ENCODE results near the gene TOP2A. TPM values are rescaled to one million over a fixed set of nuclear protein-coding genes. Genes with fewer than 3 reads are reported as not detected.
"Not testable (repeated sequence)": the region's sequence is repeated elsewhere in the genome, so short reads cannot be mapped to it uniquely, and the experiment has no call there.

TOP2A gene
- total RNA-seq, 1 donor from 2014 or later: 28.3 TPM

DNA sequence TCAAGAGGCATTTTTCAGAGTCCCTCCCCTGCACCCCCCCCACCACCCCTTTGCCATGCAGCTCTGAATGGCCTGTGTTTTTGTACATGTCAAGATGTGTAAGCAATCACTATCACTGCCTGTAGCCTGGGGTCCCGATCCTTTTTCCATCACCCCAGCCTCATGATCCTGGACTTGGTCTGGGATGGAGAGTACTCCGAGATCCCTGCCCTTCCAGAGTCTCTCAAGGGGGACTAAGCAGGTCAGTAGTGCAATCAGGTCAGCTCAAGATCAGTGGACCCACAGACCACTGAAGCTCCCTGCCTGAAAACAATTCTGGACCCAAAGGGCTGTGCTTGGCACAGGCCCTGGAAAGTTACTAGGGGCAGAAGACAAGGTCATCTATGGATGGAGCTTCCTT lies 45.7 kb downstream of the TOP2A start:
- TF ChIP-seq, protein P1, sequence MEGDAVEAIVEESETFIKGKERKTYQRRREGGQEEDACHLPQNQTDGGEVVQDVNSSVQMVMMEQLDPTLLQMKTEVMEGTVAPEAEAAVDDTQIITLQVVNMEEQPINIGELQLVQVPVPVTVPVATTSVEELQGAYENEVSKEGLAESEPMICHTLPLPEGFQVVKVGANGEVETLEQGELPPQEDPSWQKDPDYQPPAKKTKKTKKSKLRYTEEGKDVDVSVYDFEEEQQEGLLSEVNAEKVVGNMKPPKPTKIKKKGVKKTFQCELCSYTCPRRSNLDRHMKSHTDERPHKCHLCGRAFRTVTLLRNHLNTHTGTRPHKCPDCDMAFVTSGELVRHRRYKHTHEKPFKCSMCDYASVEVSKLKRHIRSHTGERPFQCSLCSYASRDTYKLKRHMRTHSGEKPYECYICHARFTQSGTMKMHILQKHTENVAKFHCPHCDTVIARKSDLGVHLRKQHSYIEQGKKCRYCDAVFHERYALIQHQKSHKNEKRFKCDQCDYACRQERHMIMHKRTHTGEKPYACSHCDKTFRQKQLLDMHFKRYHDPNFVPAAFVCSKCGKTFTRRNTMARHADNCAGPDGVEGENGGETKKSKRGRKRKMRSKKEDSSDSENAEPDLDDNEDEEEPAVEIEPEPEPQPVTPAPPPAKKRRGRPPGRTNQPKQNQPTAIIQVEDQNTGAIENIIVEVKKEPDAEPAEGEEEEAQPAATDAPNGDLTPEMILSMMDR (IDR thresholded peaks at IDR 0.05; ENCODE audit: unreplicated experiment): no peak
- Mint-ChIP-seq H3K4me1 (ENCODE audit: unreplicated experiment) (peaks cover 7% of the 10 kb centered on the region), H3K27me3 (ENCODE audit: unreplicated experiment) (peaks cover 2% of the 10 kb centered on the region), H3K4me3 (ENCODE audit: unreplicated experiment) (no peak overlapping the region), H3K27ac (ENCODE audit: unreplicated experiment) (no peak overlapping the region), H3K36me3 (ENCODE audit: low read depth, unreplicated experiment) (peaks cover 6% of the 10 kb centered on the region), H3K9me3 (ENCODE audit: unreplicated experiment) (no peaks in the 10 kb centered on the region)
- DNase-seq (ENCODE audit: low spot score): no peak

DNA sequence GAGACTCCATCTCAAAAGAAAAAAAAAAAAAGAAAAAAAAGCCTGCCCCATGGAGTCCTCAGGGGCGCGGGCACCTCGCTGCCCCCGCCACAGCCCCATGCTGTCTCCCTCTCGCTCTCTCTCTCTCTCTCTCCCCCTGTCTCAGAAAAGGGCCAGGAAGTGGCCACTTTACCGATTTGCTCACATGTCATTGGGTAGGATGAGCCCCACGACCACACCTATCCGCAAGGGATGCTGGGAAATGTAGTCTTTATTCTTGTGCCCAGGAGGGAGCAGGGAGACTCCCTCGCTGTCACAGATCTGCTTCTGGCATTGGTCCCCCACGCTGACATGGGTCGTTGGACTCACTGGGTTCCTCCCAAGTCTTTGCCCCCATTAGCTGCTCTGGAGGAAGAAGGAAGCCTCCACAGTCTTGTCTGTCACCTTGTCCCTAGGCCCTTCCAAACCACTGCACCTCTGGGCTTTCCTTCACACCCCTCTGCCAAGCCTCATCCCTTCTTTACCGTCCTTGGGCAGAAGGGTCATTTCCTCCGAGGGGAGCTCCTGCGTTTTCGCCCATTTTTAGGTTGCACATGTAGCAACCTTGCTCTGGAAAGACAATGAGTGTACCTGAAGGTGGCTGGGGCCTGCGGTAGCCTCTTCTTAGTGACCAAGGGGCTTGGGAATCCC lies 46.3 kb downstream of the TOP2A start:
- H3K27ac Mint-ChIP-seq (ENCODE audit: unreplicated experiment): no peak overlapping the region
- DNase-seq (ENCODE audit: low spot score): no peak
- no peaks in the 10 kb centered on the region for H3K9me3 Mint-ChIP-seq (ENCODE audit: unreplicated experiment)
- H3K4me1 Mint-ChIP-seq (ENCODE audit: unreplicated experiment): peaks cover 7% of the 10 kb centered on the region
- H3K36me3 Mint-ChIP-seq (ENCODE audit: low read depth, unreplicated experiment): peaks cover 6% of the 10 kb centered on the region
- TF ChIP-seq, protein P1 (IDR thresholded peaks at IDR 0.05; ENCODE audit: unreplicated experiment): no peak
- H3K4me3 Mint-ChIP-seq (ENCODE audit: unreplicated experiment): no peak overlapping the region
- H3K27me3 Mint-ChIP-seq (ENCODE audit: unreplicated experiment): peaks cover 2% of the 10 kb centered on the region

DNA sequence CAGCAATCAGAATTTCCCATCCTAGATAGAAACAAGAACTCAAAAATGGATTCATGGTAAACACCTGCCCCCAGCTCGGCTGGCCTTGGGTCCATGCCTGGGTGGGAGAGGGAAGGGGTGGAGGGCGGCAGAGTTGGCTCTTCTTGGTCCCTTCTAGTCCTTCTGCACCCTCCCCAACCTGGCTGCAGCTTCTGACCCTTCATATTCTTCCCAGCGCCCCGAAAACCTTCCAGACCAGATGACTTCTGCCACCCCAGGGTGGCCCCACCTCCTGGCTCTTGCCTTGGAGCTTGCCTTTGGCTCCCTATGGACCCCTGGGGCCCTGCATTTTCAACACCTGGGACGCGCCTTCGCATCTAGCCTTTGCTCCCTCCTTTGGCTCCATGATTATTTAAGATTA lies 47.8 kb downstream of the TOP2A start:
- Mint-ChIP-seq H3K36me3 (ENCODE audit: low read depth, unreplicated experiment) (peaks cover 6% of the 10 kb centered on the region), H3K27me3 (ENCODE audit: unreplicated experiment) (peaks cover 2% of the 10 kb centered on the region), H3K9me3 (ENCODE audit: unreplicated experiment) (no peaks in the 10 kb centered on the region), H3K4me3 (ENCODE audit: unreplicated experiment) (no peak overlapping the region), H3K27ac (ENCODE audit: unreplicated experiment) (no peak overlapping the region), H3K4me1 (ENCODE audit: unreplicated experiment) (peaks cover 7% of the 10 kb centered on the region)
- TF ChIP-seq, protein P1 (IDR thresholded peaks at IDR 0.05; ENCODE audit: unreplicated experiment): no peak
- no peak for DNase-seq (ENCODE audit: low spot score)

DNA sequence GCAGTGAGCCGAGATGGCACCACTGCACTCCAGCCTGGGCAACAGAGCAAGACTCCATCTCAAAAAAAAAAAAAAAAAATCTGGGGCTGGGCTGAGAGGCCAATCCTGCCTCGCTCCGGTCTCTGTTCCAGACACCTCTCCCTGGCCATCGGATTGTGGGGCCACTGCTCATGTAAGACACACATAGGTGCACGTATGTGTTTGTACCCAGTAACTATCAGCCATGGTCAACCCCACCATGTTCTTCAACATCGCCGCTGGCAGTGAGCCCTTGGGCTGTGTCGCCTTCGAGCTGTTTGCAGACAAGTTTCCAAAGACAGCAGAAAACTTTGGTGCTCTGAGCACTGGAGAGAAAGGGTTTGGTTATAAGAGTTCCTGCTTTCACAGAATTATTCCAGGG lies 50.0 kb downstream of the TOP2A start:
- H3K27me3 Mint-ChIP-seq (ENCODE audit: unreplicated experiment); DNase-seq (ENCODE audit: low spot score); H3K4me1 Mint-ChIP-seq (ENCODE audit: unreplicated experiment); H3K27ac Mint-ChIP-seq (ENCODE audit: unreplicated experiment); H3K4me3 Mint-ChIP-seq (ENCODE audit: unreplicated experiment); H3K36me3 Mint-ChIP-seq (ENCODE audit: low read depth, unreplicated experiment); H3K9me3 Mint-ChIP-seq (ENCODE audit: unreplicated experiment): not testable (repeated sequence)

DNA sequence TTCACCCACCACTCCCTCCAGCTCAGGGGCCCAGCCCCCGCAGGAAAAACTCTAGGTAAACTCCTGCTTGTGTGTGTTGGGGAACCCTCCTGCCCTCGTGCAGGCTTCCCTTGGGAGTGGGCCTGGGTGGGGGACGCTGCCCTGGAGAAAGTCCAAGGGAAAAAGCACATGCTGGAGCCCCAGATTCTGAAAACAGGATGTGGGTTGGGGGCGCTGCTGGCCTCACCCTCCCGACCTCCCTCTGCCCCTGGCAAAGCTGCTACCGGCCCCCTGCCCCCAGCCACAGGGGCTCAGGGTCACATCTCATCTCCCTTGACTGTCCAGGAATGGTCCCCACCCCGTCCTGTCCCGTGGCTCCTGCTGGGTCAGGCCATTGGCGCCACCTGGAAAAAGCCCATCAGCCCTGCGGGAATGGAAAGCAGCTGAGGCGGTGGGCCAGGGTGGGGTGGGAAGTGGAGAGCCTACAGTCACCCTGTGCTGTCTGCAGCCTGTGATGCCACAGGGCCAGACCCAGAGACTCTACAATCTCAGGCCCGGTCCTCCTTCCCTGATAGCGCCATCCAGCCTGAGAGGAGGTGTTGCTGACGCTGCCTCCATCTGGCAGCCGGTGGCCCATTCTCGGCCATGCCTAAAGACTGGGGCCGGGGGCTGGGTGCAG lies 50.7 kb downstream of the TOP2A start:
- peaks cover 7% of the 10 kb centered on the region for H3K27me3 Mint-ChIP-seq (ENCODE audit: unreplicated experiment)
- H3K4me1 Mint-ChIP-seq (ENCODE audit: unreplicated experiment): peaks cover 7% of the 10 kb centered on the region
- no peak overlapping the region for H3K27ac Mint-ChIP-seq (ENCODE audit: unreplicated experiment)
- no peak overlapping the region for H3K4me3 Mint-ChIP-seq (ENCODE audit: unreplicated experiment)
- TF ChIP-seq, protein P1 (IDR thresholded peaks at IDR 0.05; ENCODE audit: unreplicated experiment): no peak
- H3K9me3 Mint-ChIP-seq (ENCODE audit: unreplicated experiment): no peaks in the 10 kb centered on the region
- H3K36me3 Mint-ChIP-seq (ENCODE audit: low read depth, unreplicated experiment): no peaks in the 10 kb centered on the region
- no peak for DNase-seq (ENCODE audit: low spot score)
